GM23338 (cell line): Measurements from ENCODE around the gene CDH18. TPM values are rescaled to one million over a fixed set of nuclear protein-coding genes. Genes with fewer than 3 reads are reported as not detected.

Experiments
- ATAC-seq: fragments of 200-7000 bp; cut with Tn5 transposase; 3 replicates; pipeline ENCODE4 v1.9.1; 2020
- DNase-seq: peaks from one replicate; pipeline ENCODE4 v3.0.0-alpha.2; 2015; ENCODE audit warnings: low spot score
- H2AFZ ChIP-seq: fragments of 200-600 bp; sonication (generic); 2 replicates; pipeline ENCODE4 v1.8.0; 2016; ENCODE audit warnings: antibody characterized with exemption, mild to moderate bottlenecking, moderate library complexity
- H3F3A ChIP-seq: fragments of 200-600 bp; sonication (generic); replicated peaks from 2 replicates; pipeline ENCODE4 v1.8.0; 2017; ENCODE audit warnings: antibody characterized with exemption, mixed run types, low read depth
- H3K27ac ChIP-seq: fragments of 200-600 bp; sonication (generic); 2 replicates; pipeline ENCODE4 v1.6.1; 2016; ENCODE audit warnings: low read depth
- H3K27me3 ChIP-seq: fragments of 200-600 bp; sonication (generic); 2 replicates; pipeline ENCODE4 v1.8.0; 2016; ENCODE audit warnings: mild to moderate bottlenecking, mixed run types, moderate library complexity; ENCODE audit not compliant: insufficient read depth
- H3K36me3 ChIP-seq: fragments of 200-600 bp; sonication (generic); 2 replicates; pipeline ENCODE4 v1.8.0; 2016; ENCODE audit warnings: mild to moderate bottlenecking; ENCODE audit not compliant: insufficient read depth
- H3K4me1 ChIP-seq: fragments of 200-600 bp; sonication (generic); 2 replicates; pipeline ENCODE4 v1.8.0; 2016; ENCODE audit warnings: mild to moderate bottlenecking, moderate library complexity; ENCODE audit not compliant: insufficient read depth
- H3K4me2 ChIP-seq: fragments of 200-600 bp; sonication (generic); 2 replicates; pipeline ENCODE4 v1.7.1; 2017; ENCODE audit warnings: mixed run types
- H3K4me3 ChIP-seq: fragments of 200-600 bp; sonication (generic); 2 replicates; pipeline ENCODE4 v1.6.1; 2016; ENCODE audit warnings: mixed run types
- H3K79me2 ChIP-seq: fragments of 200-600 bp; sonication (generic); replicated peaks from 2 replicates; pipeline ENCODE4 v1.8.0; 2017; ENCODE audit warnings: mild to moderate bottlenecking; ENCODE audit not compliant: insufficient read depth
- H3K9me2 ChIP-seq: fragments of 200-600 bp; sonication (generic); 2 replicates; pipeline ENCODE4 v1.8.0; 2017; ENCODE audit not compliant: insufficient read depth
- H4K20me1 ChIP-seq: fragments of 200-600 bp; sonication (generic); replicated peaks from 2 replicates; pipeline ENCODE4 v1.8.0; 2017; ENCODE audit warnings: mild to moderate bottlenecking; ENCODE audit not compliant: insufficient read depth
- H3K27ac Mint-ChIP-seq: 2 replicates; pipeline ENCODE4 v1.8.0; 2020; ENCODE audit warnings: inconsistent platforms, mild to moderate bottlenecking, moderate library complexity, mixed read lengths
- H3K27me3 Mint-ChIP-seq: 3 replicates; pipeline ENCODE4 v1.8.0; 2022; ENCODE audit warnings: low read depth, mild to moderate bottlenecking, moderate library complexity, mixed read lengths, inconsistent platforms; ENCODE audit not compliant: insufficient read depth, poor library complexity
- H3K36me3 Mint-ChIP-seq: 3 replicates; pipeline ENCODE4 v1.8.0; 2021; ENCODE audit warnings: low read depth, mild to moderate bottlenecking, inconsistent platforms, moderate library complexity, mixed read lengths
- H3K4me1 Mint-ChIP-seq: 3 replicates; pipeline ENCODE4 v1.8.0; 2020; ENCODE audit warnings: mild to moderate bottlenecking, inconsistent platforms, mixed read lengths
- H3K4me3 Mint-ChIP-seq: 3 replicates; pipeline ENCODE4 v1.8.0; 2021; ENCODE audit warnings: moderate library complexity, mild to moderate bottlenecking, inconsistent platforms, mixed read lengths
- H3K9me3 Mint-ChIP-seq: 3 replicates; pipeline ENCODE4 v1.8.0; 2020; ENCODE audit warnings: moderate library complexity, mild to moderate bottlenecking, inconsistent platforms, mixed read lengths
- CREB1 ChIP-seq: fragments of 250-450 bp; sonication (Bioruptor Pico); IDR thresholded peaks from 2 replicates; pipeline ENCODE4 v1.5.0; 2020; ENCODE audit warnings: low read depth, mild to moderate bottlenecking, moderate library complexity
- CTCF ChIP-seq, 2 experiments: fragments of 200-600 bp in 1 of 2; sonication (generic) in 1 of 2; conservative IDR thresholded peaks; 2 replicates each; pipeline versions ENCODE4 v1.5.1 to v1.6.1; 2016 to 2017; ENCODE audit warnings: antibody characterized with exemption in 2 of 2, low read depth in 2 of 2, mild to moderate bottlenecking in 2 of 2, moderate library complexity in 1 of 2
- EZH2 ChIP-seq: fragments of 200-600 bp; sonication (generic); IDR thresholded peaks from one replicate; pipeline ENCODE4 v1.8.0; 2017; ENCODE audit warnings: antibody characterized with exemption, mild to moderate bottlenecking, low read depth; ENCODE audit not compliant: unreplicated experiment
- EZH2phosphoT487 ChIP-seq: fragments of 200-600 bp; sonication (generic); IDR thresholded peaks from one replicate; pipeline ENCODE4 v1.8.1; 2018; ENCODE audit warnings: antibody characterized with exemption; ENCODE audit not compliant: unreplicated experiment
- JUNB ChIP-seq: IDR thresholded peaks from one replicate; pipeline ENCODE4 v1.6.1; 2016; ENCODE audit warnings: antibody characterized with exemption; ENCODE audit not compliant: unreplicated experiment
- NANOG ChIP-seq: IDR thresholded peaks from 2 replicates; pipeline ENCODE4 v1.6.1; 2016; ENCODE audit warnings: antibody characterized with exemption, borderline replicate concordance
- POLR2AphosphoS5 ChIP-seq: IDR thresholded peaks from 2 replicates; pipeline ENCODE4 v1.6.1; 2016; ENCODE audit warnings: antibody characterized with exemption, low read depth
- STAT1 ChIP-seq: IDR thresholded peaks from one replicate; pipeline ENCODE4 v1.6.1; 2016; ENCODE audit warnings: antibody characterized with exemption; ENCODE audit not compliant: unreplicated experiment
- ZNF114 ChIP-seq: fragments of 250-450 bp; sonication (Bioruptor Pico); IDR thresholded peaks from 2 replicates; pipeline ENCODE4 v1.5.0; 2020; ENCODE audit warnings: mild to moderate bottlenecking, moderate library complexity
- ZNF331 ChIP-seq: fragments of 250-450 bp; sonication (Bioruptor Pico); IDR thresholded peaks from 2 replicates; pipeline ENCODE4 v1.5.0; 2020; ENCODE audit warnings: low read depth, mild to moderate bottlenecking, moderate library complexity
- polyA plus RNA-seq: library from polyadenylated mRNA; unstranded; fragments of >200 nt; fragmentation: Nextera tagmentation; extraction: Ambion mirVana; gene quantifications from 2 replicates; pipeline ENCODE4 v1.2.1, GENCODE V29; 2016
- total RNA-seq: library from RNA; depleted of rRNA; stranded (reverse); fragments of >200 nt; shearing (Covaris generic); gene quantifications from 2 replicates; pipeline ENCODE4 v1.2.3, GENCODE V29; 2014
- TF ChIP-seq, protein P1 (sequence below): fragments of 250-450 bp; sonication (Bioruptor Pico); IDR thresholded peaks from 2 replicates; pipeline ENCODE4 v1.5.0; 2020; ENCODE audit warnings: mild to moderate bottlenecking, moderate library complexity
- TF ChIP-seq, protein P2 (sequence below): IDR thresholded peaks from 2 replicates; pipeline ENCODE4 v1.6.1; 2016; ENCODE audit warnings: antibody characterized with exemption
- TF ChIP-seq, protein P3 (sequence below): IDR thresholded peaks from one replicate; pipeline ENCODE4 v1.6.1; 2018; ENCODE audit warnings: antibody characterized with exemption; ENCODE audit not compliant: unreplicated experiment

The CDH18 gene
- total and polyA plus RNA-seq, 2 experiments from 2014 or later: 1.3 TPM; not detected in 1

DNA sequence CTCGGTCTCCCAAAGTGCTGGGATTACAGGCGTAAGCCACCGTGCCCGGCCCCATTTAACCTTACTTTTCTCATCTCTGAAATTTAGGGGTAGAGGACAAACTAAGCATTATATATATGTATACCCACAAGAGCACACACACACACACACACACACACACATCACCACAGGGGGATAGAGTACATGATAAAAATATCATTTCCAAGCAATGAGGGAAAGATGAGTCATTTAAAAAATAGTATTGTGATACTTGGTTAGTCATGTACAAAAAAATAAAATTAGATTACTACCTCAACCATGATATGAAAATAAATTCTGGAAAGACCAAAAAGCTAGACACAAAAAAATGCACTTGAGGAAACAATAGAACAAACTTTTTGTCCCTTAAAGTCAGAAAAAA is 67.2 kb downstream of the CDH18 start:
- no peak for DNase-seq

More for the DNA sequence above, 67.2 kb downstream of the CDH18 start:
- Mint-ChIP-seq H3K4me1 (peaks cover 5% of the 10 kb centered on the region), H3K9me3 (no peaks in the 10 kb centered on the region), H3K36me3 (no peaks in the 10 kb centered on the region), H3K4me3 (no peak overlapping the region), H3K27ac (no peak overlapping the region), H3K27me3 (peaks cover 4% of the 10 kb centered on the region)
- Histone ChIP-seq H3K36me3 (no peaks in the 10 kb centered on the region), H3K4me1 (peaks cover under 1% of the 10 kb centered on the region; the same call in 1 of the 2 replicates), H3K4me2 (no peak overlapping the region), H3K27ac (no peak overlapping the region), H4K20me1 (no peaks in the 10 kb centered on the region), H3K9me2 (no peaks in the 10 kb centered on the region), H3K4me3 (no peak overlapping the region), H3K79me2 (no peaks in the 10 kb centered on the region), H3K27me3 (no peaks in the 10 kb centered on the region), H2AFZ (no peak overlapping the region), H3F3A (no peaks in the 10 kb centered on the region)
- ATAC-seq: no peak
- TF ChIP-seq ZNF331 (CRISPR knock-in tag) (no peak), JUNB (no peak), NANOG (no peak), CTCF (conservative IDR thresholded peaks at IDR 0.05; ENCODE audit: low read depth in 2 of 2) (no peak), CREB1 (CRISPR knock-in tag) (no peak), ZNF114 (no peak), STAT1 (no peak), EZH2 (no peak), POLR2AphosphoS5 (no peak), EZH2phosphoT487 (no peak)
- TF ChIP-seq, protein P1, sequence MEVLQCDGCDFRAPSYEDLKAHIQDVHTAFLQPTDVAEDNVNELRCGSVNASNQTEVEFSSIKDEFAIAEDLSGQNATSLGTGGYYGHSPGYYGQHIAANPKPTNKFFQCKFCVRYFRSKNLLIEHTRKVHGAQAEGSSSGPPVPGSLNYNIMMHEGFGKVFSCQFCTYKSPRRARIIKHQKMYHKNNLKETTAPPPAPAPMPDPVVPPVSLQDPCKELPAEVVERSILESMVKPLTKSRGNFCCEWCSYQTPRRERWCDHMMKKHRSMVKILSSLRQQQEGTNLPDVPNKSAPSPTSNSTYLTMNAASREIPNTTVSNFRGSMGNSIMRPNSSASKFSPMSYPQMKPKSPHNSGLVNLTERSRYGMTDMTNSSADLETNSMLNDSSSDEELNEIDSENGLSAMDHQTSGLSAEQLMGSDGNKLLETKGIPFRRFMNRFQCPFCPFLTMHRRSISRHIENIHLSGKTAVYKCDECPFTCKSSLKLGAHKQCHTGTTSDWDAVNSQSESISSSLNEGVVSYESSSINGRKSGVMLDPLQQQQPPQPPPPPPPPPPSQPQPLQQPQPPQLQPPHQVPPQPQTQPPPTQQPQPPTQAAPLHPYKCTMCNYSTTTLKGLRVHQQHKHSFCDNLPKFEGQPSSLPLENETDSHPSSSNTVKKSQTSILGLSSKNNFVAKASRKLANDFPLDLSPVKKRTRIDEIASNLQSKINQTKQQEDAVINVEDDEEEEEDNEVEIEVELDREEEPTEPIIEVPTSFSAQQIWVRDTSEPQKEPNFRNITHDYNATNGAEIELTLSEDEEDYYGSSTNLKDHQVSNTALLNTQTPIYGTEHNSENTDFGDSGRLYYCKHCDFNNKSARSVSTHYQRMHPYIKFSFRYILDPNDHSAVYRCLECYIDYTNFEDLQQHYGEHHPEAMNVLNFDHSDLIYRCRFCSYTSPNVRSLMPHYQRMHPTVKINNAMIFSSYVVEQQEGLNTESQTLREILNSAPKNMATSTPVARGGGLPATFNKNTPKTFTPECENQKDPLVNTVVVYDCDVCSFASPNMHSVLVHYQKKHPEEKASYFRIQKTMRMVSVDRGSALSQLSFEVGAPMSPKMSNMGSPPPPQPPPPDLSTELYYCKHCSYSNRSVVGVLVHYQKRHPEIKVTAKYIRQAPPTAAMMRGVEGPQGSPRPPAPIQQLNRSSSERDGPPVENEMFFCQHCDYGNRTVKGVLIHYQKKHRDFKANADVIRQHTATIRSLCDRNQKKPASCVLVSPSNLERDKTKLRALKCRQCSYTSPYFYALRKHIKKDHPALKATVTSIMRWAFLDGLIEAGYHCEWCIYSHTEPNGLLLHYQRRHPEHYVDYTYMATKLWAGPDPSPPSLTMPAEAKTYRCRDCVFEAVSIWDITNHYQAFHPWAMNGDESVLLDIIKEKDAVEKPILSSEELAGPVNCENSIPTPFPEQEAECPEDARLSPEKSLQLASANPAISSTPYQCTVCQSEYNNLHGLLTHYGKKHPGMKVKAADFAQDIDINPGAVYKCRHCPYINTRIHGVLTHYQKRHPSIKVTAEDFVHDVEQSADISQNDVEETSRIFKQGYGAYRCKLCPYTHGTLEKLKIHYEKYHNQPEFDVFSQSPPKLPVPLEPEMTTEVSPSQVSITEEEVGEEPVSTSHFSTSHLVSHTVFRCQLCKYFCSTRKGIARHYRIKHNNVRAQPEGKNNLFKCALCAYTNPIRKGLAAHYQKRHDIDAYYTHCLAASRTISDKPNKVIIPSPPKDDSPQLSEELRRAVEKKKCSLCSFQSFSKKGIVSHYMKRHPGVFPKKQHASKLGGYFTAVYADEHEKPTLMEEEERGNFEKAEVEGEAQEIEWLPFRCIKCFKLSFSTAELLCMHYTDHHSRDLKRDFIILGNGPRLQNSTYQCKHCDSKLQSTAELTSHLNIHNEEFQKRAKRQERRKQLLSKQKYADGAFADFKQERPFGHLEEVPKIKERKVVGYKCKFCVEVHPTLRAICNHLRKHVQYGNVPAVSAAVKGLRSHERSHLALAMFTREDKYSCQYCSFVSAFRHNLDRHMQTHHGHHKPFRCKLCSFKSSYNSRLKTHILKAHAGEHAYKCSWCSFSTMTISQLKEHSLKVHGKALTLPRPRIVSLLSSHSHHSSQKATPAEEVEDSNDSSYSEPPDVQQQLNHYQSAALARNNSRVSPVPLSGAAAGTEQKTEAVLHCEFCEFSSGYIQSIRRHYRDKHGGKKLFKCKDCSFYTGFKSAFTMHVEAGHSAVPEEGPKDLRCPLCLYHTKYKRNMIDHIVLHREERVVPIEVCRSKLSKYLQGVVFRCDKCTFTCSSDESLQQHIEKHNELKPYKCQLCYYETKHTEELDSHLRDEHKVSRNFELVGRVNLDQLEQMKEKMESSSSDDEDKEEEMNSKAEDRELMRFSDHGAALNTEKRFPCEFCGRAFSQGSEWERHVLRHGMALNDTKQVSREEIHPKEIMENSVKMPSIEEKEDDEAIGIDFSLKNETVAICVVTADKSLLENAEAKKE (CRISPR knock-in tag): no peak
- TF ChIP-seq, protein P2, sequence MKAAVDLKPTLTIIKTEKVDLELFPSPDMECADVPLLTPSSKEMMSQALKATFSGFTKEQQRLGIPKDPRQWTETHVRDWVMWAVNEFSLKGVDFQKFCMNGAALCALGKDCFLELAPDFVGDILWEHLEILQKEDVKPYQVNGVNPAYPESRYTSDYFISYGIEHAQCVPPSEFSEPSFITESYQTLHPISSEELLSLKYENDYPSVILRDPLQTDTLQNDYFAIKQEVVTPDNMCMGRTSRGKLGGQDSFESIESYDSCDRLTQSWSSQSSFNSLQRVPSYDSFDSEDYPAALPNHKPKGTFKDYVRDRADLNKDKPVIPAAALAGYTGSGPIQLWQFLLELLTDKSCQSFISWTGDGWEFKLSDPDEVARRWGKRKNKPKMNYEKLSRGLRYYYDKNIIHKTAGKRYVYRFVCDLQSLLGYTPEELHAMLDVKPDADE: no peak
- TF ChIP-seq, protein P3, sequence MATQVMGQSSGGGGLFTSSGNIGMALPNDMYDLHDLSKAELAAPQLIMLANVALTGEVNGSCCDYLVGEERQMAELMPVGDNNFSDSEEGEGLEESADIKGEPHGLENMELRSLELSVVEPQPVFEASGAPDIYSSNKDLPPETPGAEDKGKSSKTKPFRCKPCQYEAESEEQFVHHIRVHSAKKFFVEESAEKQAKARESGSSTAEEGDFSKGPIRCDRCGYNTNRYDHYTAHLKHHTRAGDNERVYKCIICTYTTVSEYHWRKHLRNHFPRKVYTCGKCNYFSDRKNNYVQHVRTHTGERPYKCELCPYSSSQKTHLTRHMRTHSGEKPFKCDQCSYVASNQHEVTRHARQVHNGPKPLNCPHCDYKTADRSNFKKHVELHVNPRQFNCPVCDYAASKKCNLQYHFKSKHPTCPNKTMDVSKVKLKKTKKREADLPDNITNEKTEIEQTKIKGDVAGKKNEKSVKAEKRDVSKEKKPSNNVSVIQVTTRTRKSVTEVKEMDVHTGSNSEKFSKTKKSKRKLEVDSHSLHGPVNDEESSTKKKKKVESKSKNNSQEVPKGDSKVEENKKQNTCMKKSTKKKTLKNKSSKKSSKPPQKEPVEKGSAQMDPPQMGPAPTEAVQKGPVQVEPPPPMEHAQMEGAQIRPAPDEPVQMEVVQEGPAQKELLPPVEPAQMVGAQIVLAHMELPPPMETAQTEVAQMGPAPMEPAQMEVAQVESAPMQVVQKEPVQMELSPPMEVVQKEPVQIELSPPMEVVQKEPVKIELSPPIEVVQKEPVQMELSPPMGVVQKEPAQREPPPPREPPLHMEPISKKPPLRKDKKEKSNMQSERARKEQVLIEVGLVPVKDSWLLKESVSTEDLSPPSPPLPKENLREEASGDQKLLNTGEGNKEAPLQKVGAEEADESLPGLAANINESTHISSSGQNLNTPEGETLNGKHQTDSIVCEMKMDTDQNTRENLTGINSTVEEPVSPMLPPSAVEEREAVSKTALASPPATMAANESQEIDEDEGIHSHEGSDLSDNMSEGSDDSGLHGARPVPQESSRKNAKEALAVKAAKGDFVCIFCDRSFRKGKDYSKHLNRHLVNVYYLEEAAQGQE: no peak
